B cell (primary cell): ENCODE data around the gene PRMT5. TPM values are rescaled to one million over a fixed set of nuclear protein-coding genes. Genes with fewer than 3 reads are reported as not detected.

Experiments
- ATAC-seq: fragments of 200-7000 bp; cut with Tn5 transposase; one replicate; pipeline ENCODE4 v1.10.0; 2021; ENCODE audit warnings: low read depth, mild to moderate bottlenecking, moderate number of reproducible peaks, moderate library complexity
- CTCF ChIA-PET: fragments of 350-600 bp; sonication (Branson Sonifier 250); formaldehyde crosslinking; loops from one replicate; lab custom pipeline; 2021; ENCODE audit warnings: antibody characterized with exemption, inconsistent platforms; lab: Charles Lee
- POLR2A ChIA-PET: fragments of 350-600 bp; sonication (Branson Sonifier 250); formaldehyde crosslinking; loops from one replicate; lab custom pipeline; 2021; ENCODE audit warnings: antibody characterized with exemption; lab: Charles Lee
- DNase-seq: peaks from one replicate; pipeline ENCODE4 v3.0.0; 2013
- H2AFZ ChIP-seq: 2 replicates; pipeline ENCODE4 v1.6.1; 2012; ENCODE audit warnings: mild to moderate bottlenecking, low read depth, low read length; ENCODE audit not compliant: insufficient read depth, poor library complexity, severe bottlenecking
- H3K27ac ChIP-seq, 2 donors: 1 replicate in 1 of 2; 2 replicates in 1 of 2; pipeline ENCODE4 v1.5.1; 2012 to 2013; ENCODE audit warnings: low read length in 2 of 2, mild to moderate bottlenecking in 2 of 2, moderate library complexity in 1 of 2
- H3K27me3 ChIP-seq, 4 experiments: fragments of 200-600 bp in 1 of 4; sonication (generic) in 1 of 4; replicated peaks in 1 of 4; 1 replicate in 2 of 4; 2 replicates in 2 of 4; pipeline versions ENCODE4 v1.6.1 to v1.7.0; 2013 to 2016; ENCODE audit warnings: low read length in 3 of 4, mild to moderate bottlenecking in 2 of 4, mixed read lengths in 1 of 4, moderate library complexity in 1 of 4; ENCODE audit not compliant: insufficient read depth in 4 of 4, control insufficient read depth in 3 of 4; ENCODE audit errors: control extremely low read depth in 1 of 4
- H3K36me3 ChIP-seq, 2 experiments: replicated peaks in 1 of 2; 1 replicate in 1 of 2; 2 replicates in 1 of 2; pipeline versions ENCODE4 v1.6.1 to v1.7.1; 2013; ENCODE audit warnings: low read length in 1 of 2; ENCODE audit not compliant: insufficient read depth in 2 of 2, control insufficient read depth in 1 of 2; ENCODE audit errors: control extremely low read depth in 1 of 2, extremely low read depth in 1 of 2
- H3K4me1 ChIP-seq, 2 donors: fragments of 200-600 bp in 1 of 2; sonication (generic) in 1 of 2; 1 replicate in 1 of 2; 2 replicates in 1 of 2; pipeline versions ENCODE4 v1.5.1 to v1.6.1; 2013 to 2017; ENCODE audit warnings: low read length in 2 of 2; ENCODE audit not compliant: control insufficient read depth in 2 of 2, insufficient read depth in 2 of 2
- H3K4me2 ChIP-seq: replicated peaks from 2 replicates; pipeline ENCODE3; 2012; ENCODE audit warnings: mild to moderate bottlenecking, low read depth, low read length; ENCODE audit not compliant: poor library complexity, severe bottlenecking
- H3K4me3 ChIP-seq, 5 experiments: fragments of 200-600 bp in 1 of 5; sonication (generic) in 1 of 5; 1 replicate in 3 of 5; 2 replicates in 2 of 5; pipeline versions ENCODE4 v1.5.1 to v1.7.0; 2011 to 2016; ENCODE audit warnings: low read length in 4 of 5, mild to moderate bottlenecking in 4 of 5, low read depth in 2 of 5, control low read depth in 1 of 5, moderate library complexity in 1 of 5; ENCODE audit not compliant: insufficient read depth in 1 of 5; ENCODE audit errors: control extremely low read depth in 1 of 5, extremely low read depth in 1 of 5
- H3K79me2 ChIP-seq: fragments of 200-600 bp; sonication (generic); one replicate; pipeline ENCODE4 v1.6.0; 2016; ENCODE audit warnings: low read length; ENCODE audit not compliant: control insufficient read depth, insufficient read depth
- H3K9ac ChIP-seq: fragments of 200-600 bp; sonication (generic); 2 replicates; pipeline ENCODE4 v1.6.1; 2017; ENCODE audit warnings: mild to moderate bottlenecking, low read length, moderate library complexity
- H3K9me3 ChIP-seq, 3 donors: one replicate each; pipeline versions ENCODE4 v1.6.1 to v1.7.1; 2013; ENCODE audit warnings: low read length in 2 of 3; ENCODE audit not compliant: control insufficient read depth in 2 of 3, insufficient read depth in 1 of 3; ENCODE audit errors: control extremely low read depth in 1 of 3
- H4K20me1 ChIP-seq: 2 replicates; pipeline ENCODE4 v1.6.0; 2012; ENCODE audit warnings: mild to moderate bottlenecking, low read length; ENCODE audit not compliant: insufficient read depth, control insufficient read depth, poor library complexity, severe bottlenecking
- H3K27ac Mint-ChIP-seq: one replicate; pipeline ENCODE4 v1.8.0; 2021; ENCODE audit warnings: mixed read lengths
- H3K27me3 Mint-ChIP-seq: one replicate; pipeline ENCODE4 v1.8.0; 2021; ENCODE audit warnings: mixed read lengths
- H3K4me1 Mint-ChIP-seq: one replicate; pipeline ENCODE4 v1.8.0; 2021; ENCODE audit warnings: mixed read lengths
- H3K4me3 Mint-ChIP-seq: one replicate; pipeline ENCODE4 v1.8.0; 2021; ENCODE audit warnings: mixed read lengths
- H3K9me3 Mint-ChIP-seq: one replicate; pipeline ENCODE4 v1.8.0; 2022; ENCODE audit warnings: mixed read lengths; ENCODE audit not compliant: insufficient read depth
- EZH2 ChIP-seq: IDR thresholded peaks from 2 replicates; pipeline ENCODE4 v1.6.1; 2012; ENCODE audit warnings: borderline replicate concordance, low read depth, mild to moderate bottlenecking, moderate library complexity, low read length; ENCODE audit not compliant: insufficient read depth, poor library complexity, severe bottlenecking
- WGBS: methylation state at CpG from one replicate; pipeline ENCODE4 v1.1.5; 2013; ENCODE audit warnings: missing lambda C conversion rate; ENCODE audit not compliant: insufficient coverage; 5-methylcytosine and 5-hydroxymethylcytosine counted together
- intact Hi-C: fragments of 100-400 bp; cut with micrococcal nuclease; formaldehyde crosslinking; loops from one replicate; pipeline ENCODE4 v1.10.0; 2022
- polyA plus RNA-seq: library from polyadenylated mRNA; depleted of rRNA; stranded (reverse); fragments of >200 nt; gene quantifications from 2 replicates; pipeline ENCODE4 v1.2.3, GENCODE V29; 2012
- total RNA-seq, 2 donors: library from RNA; stranded (reverse); fragments of 120-200 nt in 1 of 2; gene quantifications; 1 replicate in 1 of 2; 2 replicates in 1 of 2; pipeline versions ENCODE4 v1.2.3 to v1.2.4, GENCODE V29; 2013 to 2022
- TF ChIP-seq, protein P1 (sequence below): fragments of 200-600 bp; IDR thresholded peaks from one replicate; pipeline ENCODE4 v1.8.0; 2022; ENCODE audit warnings: antibody characterized with exemption, mild to moderate bottlenecking

Gene PRMT5
- total and polyA plus RNA-seq, 2 donors (not counting 1 experiment from before 2014, with no cell fraction given): 38.8 to 50.4 TPM

DNA sequence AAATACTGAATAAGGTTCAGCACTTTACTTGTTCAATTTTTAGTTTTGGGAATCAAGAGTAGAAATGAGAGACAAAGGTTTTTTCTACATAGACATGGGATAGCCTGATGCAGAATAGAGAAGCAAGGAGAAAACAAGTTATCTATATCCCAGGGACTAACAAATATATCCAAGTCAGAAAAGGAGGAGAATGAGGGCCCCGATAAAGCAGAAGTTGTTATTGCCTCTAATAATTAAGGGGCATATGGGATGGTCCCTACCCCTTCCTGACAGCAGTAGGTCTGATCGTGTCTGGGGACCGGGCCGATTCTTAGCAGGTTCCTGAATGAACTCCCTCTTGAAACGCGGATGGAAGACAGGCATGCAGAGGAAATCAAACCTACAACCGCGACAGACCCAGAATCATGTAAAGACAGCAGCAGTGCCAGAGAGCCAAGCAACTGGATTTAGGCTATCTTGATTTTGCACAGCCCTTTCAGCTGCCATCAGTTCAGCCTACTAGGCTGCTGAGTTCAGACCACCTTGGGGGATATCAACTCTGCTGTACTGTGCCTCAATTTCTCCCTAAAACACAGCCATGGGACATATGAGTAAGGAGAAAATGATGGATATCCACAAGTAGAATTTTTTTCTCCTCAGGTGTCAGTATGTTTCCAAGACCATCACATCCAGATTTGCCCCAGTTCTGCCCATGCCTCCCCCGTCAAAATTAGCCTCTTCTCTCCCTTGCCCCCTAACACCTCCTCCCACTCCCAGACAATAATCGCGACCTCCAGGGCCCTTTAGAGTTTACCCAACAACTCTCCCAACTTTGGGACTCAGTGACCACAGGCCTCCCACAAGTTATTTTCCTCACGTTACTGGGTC, 706 bp downstream of the PRMT5 start:
- Histone ChIP-seq H3K79me2 (peaks cover 3% of the 10 kb centered on the region), H2AFZ (peak overlapping the region; percentile 97), H3K9ac (peak overlapping the region; percentile 96), H3K4me2 (peak overlapping the region; percentile 90), H4K20me1 (no peaks in the 10 kb centered on the region), H3K27ac (peak overlapping the region; percentile 65 to 86), H3K4me3 (peak overlapping the region; percentile 64 to 100 (median 96)), H3K27me3 (no peaks in the 10 kb centered on the region), H3K4me1 (peaks cover 13 to 23% of the 10 kb centered on the region in 2 donors), H3K9me3 (no peaks in the 10 kb centered on the region), H3K36me3 (peaks cover 5 to 22% of the 10 kb centered on the region in 2 experiments)
- no peak overlapping the region for H3K27ac Mint-ChIP-seq
- WGBS: 5% methylated on average over 11 of the region's 12 CpGs
- no peak for ATAC-seq
- H3K9me3 Mint-ChIP-seq: no peaks in the 10 kb centered on the region
- POLR2A ChIA-PET: interaction anchor here (0.7 to 2.3 kb wide), 9 partner anchors 8 to 1233 kb away, joined by 3 to 22 read pairs (median 3); partner anchors contain the start of genes IRF9 and RBM23
- DNase-seq: no peak
- TF ChIP-seq, protein P1, sequence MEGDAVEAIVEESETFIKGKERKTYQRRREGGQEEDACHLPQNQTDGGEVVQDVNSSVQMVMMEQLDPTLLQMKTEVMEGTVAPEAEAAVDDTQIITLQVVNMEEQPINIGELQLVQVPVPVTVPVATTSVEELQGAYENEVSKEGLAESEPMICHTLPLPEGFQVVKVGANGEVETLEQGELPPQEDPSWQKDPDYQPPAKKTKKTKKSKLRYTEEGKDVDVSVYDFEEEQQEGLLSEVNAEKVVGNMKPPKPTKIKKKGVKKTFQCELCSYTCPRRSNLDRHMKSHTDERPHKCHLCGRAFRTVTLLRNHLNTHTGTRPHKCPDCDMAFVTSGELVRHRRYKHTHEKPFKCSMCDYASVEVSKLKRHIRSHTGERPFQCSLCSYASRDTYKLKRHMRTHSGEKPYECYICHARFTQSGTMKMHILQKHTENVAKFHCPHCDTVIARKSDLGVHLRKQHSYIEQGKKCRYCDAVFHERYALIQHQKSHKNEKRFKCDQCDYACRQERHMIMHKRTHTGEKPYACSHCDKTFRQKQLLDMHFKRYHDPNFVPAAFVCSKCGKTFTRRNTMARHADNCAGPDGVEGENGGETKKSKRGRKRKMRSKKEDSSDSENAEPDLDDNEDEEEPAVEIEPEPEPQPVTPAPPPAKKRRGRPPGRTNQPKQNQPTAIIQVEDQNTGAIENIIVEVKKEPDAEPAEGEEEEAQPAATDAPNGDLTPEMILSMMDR: no peak
- TF ChIP-seq EZH2: no peak
- peaks cover 23% of the 10 kb centered on the region for H3K4me1 Mint-ChIP-seq
- no peak overlapping the region for H3K4me3 Mint-ChIP-seq
- CTCF ChIA-PET: interaction anchor here (0.6 to 5.0 kb wide), 12 partner anchors 9 to 393 kb away, joined by 3 to 64 read pairs (median 8); partner anchors contain the start of genes AJUBA, LRP10, PABPN1 and RBM23
- H3K27me3 Mint-ChIP-seq: no peaks in the 10 kb centered on the region
- intact Hi-C loops: loop anchor here (1.0 to 5.0 kb wide), 8 partner anchors 9 to 374 kb away; partner anchors contain the start of genes ACIN1, C14orf119, DAD1 and HAUS4
